Measurements from ENCODE around the gene FBN1.

DNA sequence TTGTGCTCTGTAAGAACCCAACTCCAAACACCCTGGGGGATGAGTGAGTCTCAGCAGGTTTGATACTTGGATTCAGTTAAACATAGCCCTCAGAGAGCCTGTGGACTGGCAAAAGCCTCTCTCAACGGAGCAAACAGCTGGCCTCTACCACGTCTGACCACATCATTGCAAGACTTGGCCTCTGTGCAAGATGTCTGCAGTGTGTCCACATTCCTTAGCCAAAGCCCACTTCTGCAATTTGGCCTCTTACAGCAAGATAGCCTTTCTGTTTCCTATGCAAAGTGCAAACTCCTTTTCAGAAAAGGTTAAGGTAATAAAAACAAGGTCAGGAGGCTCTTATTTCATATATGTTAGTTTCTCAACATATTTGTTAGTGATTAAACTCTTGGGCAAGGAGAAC lies 27.9 kb downstream of the FBN1 start:
- TF ChIP-seq, protein P1, sequence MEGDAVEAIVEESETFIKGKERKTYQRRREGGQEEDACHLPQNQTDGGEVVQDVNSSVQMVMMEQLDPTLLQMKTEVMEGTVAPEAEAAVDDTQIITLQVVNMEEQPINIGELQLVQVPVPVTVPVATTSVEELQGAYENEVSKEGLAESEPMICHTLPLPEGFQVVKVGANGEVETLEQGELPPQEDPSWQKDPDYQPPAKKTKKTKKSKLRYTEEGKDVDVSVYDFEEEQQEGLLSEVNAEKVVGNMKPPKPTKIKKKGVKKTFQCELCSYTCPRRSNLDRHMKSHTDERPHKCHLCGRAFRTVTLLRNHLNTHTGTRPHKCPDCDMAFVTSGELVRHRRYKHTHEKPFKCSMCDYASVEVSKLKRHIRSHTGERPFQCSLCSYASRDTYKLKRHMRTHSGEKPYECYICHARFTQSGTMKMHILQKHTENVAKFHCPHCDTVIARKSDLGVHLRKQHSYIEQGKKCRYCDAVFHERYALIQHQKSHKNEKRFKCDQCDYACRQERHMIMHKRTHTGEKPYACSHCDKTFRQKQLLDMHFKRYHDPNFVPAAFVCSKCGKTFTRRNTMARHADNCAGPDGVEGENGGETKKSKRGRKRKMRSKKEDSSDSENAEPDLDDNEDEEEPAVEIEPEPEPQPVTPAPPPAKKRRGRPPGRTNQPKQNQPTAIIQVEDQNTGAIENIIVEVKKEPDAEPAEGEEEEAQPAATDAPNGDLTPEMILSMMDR (IDR thresholded peaks at IDR 0.05), result no peak
- TF ChIP-seq POLR2AphosphoS5 (IDR thresholded peaks at IDR 0.05) (no peak), POLR2A (IDR thresholded peaks at IDR 0.05) (no peak)
